GM21447 (cell line): Measurements from ENCODE around the gene ATP6V1B1.
"Not testable (repeated sequence)": the region's sequence is repeated elsewhere in the genome, so short reads cannot be mapped to it uniquely, and the experiment has no call there.

Experiments used
- ATAC-seq: cut with Tn5 transposase; IDR thresholded peaks from one replicate; pipeline ENCODE4 v1.9.1; 2021; ENCODE audit not compliant: unreplicated experiment

Gene ATP6V1B1

GRCh38 chr2:71005271-71006202, 69.8 kb downstream of the ATP6V1B1 start:
- no peak for ATAC-seq

GRCh38 chr2:71006323-71006722, 70.6 kb downstream of the ATP6V1B1 start:
- ATAC-seq = no peak

- no peak for ATAC-seq
Measured at GRCh38 chr2:71006955-71007799, 71.5 kb downstream of the ATP6V1B1 start.

GRCh38 chr2:71008342-71008741, 72.6 kb downstream of the ATP6V1B1 start:
- ATAC-seq = no peak

- ATAC-seq = not testable (repeated sequence)
Measured at GRCh38 chr2:71011786-71012185, 76.1 kb downstream of the ATP6V1B1 start.
